ENCODE results near the gene HSD17B11. TPM values are rescaled to one million over a fixed set of nuclear protein-coding genes. Genes with fewer than 3 reads are reported as not detected.
"Not testable (repeated sequence)": the region's sequence is repeated elsewhere in the genome, so short reads cannot be mapped to it uniquely, and the experiment has no call there.

The HSD17B11 gene
- total and polyA plus RNA-seq, 2 donors (not counting 1 experiment from before 2014, with no cell fraction given) = 60.5 to 64.1 TPM

DNA sequence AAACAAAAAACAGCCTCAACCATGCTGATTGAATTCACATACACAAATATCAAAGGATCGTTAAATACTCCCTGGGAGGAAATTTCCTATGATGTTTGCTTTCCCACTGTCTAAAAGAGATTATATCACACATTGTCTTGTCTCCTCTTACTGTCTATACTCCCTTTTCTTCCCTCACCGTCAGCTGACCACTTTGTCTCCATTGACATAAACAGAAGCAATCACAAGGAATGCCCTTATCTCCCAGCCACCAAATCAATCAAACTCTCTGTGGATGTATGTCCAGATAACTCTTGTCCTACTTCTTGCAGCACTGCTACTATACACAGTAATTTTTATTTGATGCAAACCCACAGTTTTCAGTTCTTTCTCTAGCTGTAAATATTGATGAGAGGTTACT, 19.2 kb upstream of the HSD17B11 start:
- H2AFZ ChIP-seq (ENCODE audit: low read length) = no peak overlapping the region
- TF ChIP-seq, protein P1, sequence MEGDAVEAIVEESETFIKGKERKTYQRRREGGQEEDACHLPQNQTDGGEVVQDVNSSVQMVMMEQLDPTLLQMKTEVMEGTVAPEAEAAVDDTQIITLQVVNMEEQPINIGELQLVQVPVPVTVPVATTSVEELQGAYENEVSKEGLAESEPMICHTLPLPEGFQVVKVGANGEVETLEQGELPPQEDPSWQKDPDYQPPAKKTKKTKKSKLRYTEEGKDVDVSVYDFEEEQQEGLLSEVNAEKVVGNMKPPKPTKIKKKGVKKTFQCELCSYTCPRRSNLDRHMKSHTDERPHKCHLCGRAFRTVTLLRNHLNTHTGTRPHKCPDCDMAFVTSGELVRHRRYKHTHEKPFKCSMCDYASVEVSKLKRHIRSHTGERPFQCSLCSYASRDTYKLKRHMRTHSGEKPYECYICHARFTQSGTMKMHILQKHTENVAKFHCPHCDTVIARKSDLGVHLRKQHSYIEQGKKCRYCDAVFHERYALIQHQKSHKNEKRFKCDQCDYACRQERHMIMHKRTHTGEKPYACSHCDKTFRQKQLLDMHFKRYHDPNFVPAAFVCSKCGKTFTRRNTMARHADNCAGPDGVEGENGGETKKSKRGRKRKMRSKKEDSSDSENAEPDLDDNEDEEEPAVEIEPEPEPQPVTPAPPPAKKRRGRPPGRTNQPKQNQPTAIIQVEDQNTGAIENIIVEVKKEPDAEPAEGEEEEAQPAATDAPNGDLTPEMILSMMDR (conservative IDR thresholded peaks at IDR 0.05 in 1 of 2, IDR thresholded peaks at IDR 0.05 in 1 of 2; ENCODE audit: low read depth in 1 of 2, low read length in 2 of 2) = no peak
- DNase-seq (ENCODE audit: low read depth in 2 of 2) = peak; percentile 14 to 46

DNA sequence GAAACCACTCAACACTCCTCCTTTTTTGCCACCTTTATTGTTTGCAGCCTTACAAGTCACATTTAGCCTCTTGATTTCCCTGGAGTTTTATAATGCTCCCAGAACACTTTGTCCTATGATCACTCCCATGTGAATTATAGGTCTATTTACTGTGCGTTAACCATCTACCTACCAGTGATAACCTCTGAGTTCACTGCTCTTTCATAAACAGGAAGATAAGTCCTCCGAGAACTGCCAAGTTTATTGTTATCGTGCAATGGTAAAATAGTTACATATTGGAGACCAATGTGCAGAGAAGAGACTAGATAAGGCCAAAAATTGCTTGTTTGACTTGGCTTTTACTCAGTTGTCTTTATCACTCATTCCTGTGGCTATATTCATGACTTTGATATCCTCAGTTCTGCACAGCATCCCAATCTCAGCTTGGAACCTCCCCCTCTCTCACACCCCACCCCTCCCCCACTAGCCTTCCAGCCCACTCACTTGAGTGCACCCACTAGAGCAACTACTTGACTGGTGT, 18.5 kb upstream of the HSD17B11 start:
- H3K9ac ChIP-seq (ENCODE audit: insufficient read depth, low read length) = no peak overlapping the region
- H3K27ac ChIP-seq (ENCODE audit: insufficient read depth, low read length) = no peak overlapping the region
- H3K4me3 ChIP-seq (replicated peaks in 1 of 4; ENCODE audit: control extremely low read depth in 1 of 4, insufficient read depth in 1 of 4, low read depth in 3 of 4, low read length in 4 of 4) = no peak overlapping the region
- H3K27me3 ChIP-seq (ENCODE audit: control insufficient read depth, insufficient read depth, low read length) = no peaks in the 10 kb centered on the region
- no peak overlapping the region for H3K4me2 ChIP-seq (ENCODE audit: extremely low read depth, insufficient read depth, low read length)
- H2AFZ ChIP-seq (ENCODE audit: low read length) = no peak overlapping the region
- no peaks in the 10 kb centered on the region for H3K4me1 ChIP-seq (ENCODE audit: control insufficient read depth, extremely low read depth, insufficient read depth, low read length)
- no peaks in the 10 kb centered on the region for H3K79me2 ChIP-seq (ENCODE audit: control insufficient read depth, insufficient read depth, low read length)
- TF ChIP-seq, protein P1 (conservative IDR thresholded peaks at IDR 0.05 in 1 of 2, IDR thresholded peaks at IDR 0.05 in 1 of 2; ENCODE audit: low read depth in 1 of 2, low read length in 2 of 2) = no peak
- TF ChIP-seq EZH2 (IDR thresholded peaks at IDR 0.05; ENCODE audit: low read length, missing control alignments) = no peak
- H4K20me1 ChIP-seq (ENCODE audit: control insufficient read depth, extremely low read depth, insufficient read depth, low read length) = no peaks in the 10 kb centered on the region
- H3K9me3 ChIP-seq (ENCODE audit: control insufficient read depth, insufficient read depth, low read depth, low read length) = no peaks in the 10 kb centered on the region
- DNase-seq (ENCODE audit: low read depth in 2 of 2) = no peak
- H3K36me3 ChIP-seq (ENCODE audit: control insufficient read depth, insufficient read depth, low read length) = no peaks in the 10 kb centered on the region

More for the DNA sequence above, 19.2 kb upstream of the HSD17B11 start:
- H3K27ac ChIP-seq (ENCODE audit: insufficient read depth, low read length) = no peak overlapping the region
- H3K9ac ChIP-seq (ENCODE audit: insufficient read depth, low read length) = no peak overlapping the region
- no peaks in the 10 kb centered on the region for H3K36me3 ChIP-seq (ENCODE audit: control insufficient read depth, insufficient read depth, low read length)
- no peak overlapping the region for H3K4me2 ChIP-seq (ENCODE audit: extremely low read depth, insufficient read depth, low read length)
- no peaks in the 10 kb centered on the region for H3K9me3 ChIP-seq (ENCODE audit: control insufficient read depth, insufficient read depth, low read depth, low read length)
- H3K79me2 ChIP-seq (ENCODE audit: control insufficient read depth, insufficient read depth, low read length) = no peaks in the 10 kb centered on the region
- H3K4me1 ChIP-seq (ENCODE audit: control insufficient read depth, extremely low read depth, insufficient read depth, low read length) = no peaks in the 10 kb centered on the region
- H3K27me3 ChIP-seq (ENCODE audit: control insufficient read depth, insufficient read depth, low read length) = no peaks in the 10 kb centered on the region
- H3K4me3 ChIP-seq (replicated peaks in 1 of 4; ENCODE audit: control extremely low read depth in 1 of 4, insufficient read depth in 1 of 4, low read depth in 3 of 4, low read length in 4 of 4) = no peak overlapping the region
- H4K20me1 ChIP-seq (ENCODE audit: control insufficient read depth, extremely low read depth, insufficient read depth, low read length) = no peaks in the 10 kb centered on the region

DNA sequence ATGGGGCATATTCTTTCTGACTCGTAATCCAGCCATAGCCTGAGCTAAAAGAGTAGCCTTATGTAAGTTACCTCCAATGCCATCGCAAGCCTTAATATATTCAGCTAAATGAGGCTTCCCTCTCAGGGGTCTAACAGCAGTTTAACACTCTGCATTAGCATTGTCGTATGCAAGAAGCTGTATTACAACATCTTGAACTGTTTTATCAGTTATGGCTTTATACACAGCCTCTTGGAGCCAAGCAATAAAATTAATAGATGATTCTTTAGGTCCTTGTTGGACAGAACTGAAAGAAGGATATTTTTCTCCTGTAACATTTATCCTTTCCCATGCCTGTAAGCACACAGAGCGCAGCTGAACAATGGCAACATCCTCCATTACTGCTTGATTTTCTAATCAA, 15.9 kb upstream of the HSD17B11 start:
- H3K4me3 ChIP-seq (replicated peaks in 1 of 4; ENCODE audit: control extremely low read depth in 1 of 4, insufficient read depth in 1 of 4, low read depth in 3 of 4, low read length in 4 of 4); H3K27ac ChIP-seq (ENCODE audit: insufficient read depth, low read length); H2AFZ ChIP-seq (ENCODE audit: low read length); H3K27me3 ChIP-seq (ENCODE audit: control insufficient read depth, insufficient read depth, low read length); H3K9me3 ChIP-seq (ENCODE audit: control insufficient read depth, insufficient read depth, low read depth, low read length); H3K36me3 ChIP-seq (ENCODE audit: control insufficient read depth, insufficient read depth, low read length); H3K4me1 ChIP-seq (ENCODE audit: control insufficient read depth, extremely low read depth, insufficient read depth, low read length); H3K79me2 ChIP-seq (ENCODE audit: control insufficient read depth, insufficient read depth, low read length); H3K9ac ChIP-seq (ENCODE audit: insufficient read depth, low read length); DNase-seq (ENCODE audit: low read depth in 2 of 2); H4K20me1 ChIP-seq (ENCODE audit: control insufficient read depth, extremely low read depth, insufficient read depth, low read length); H3K4me2 ChIP-seq (ENCODE audit: extremely low read depth, insufficient read depth, low read length): not testable (repeated sequence)

All from fibroblast of lung (primary cell).